Eye (tissue), 1 donor: ENCODE results near the gene HJV.

Experiments used
- DNase-seq: peaks from one replicate; pipeline ENCODE4 v3.0.0-alpha.2; 2015

HJV gene

GRCh38 chr1:146020058-146021049, 1.2 kb downstream of the HJV start:
- DNase-seq: no peak

- DNase-seq: peak; percentile 43
These were observed 2.1 kb downstream of the HJV start for GRCh38 chr1:146019231-146020057.

GRCh38 chr1:146016891-146017290, 4.6 kb downstream of the HJV start:
- DNase-seq: no peak

GRCh38 chr1:146013559-146013922, 8.0 kb downstream of the HJV start:
- DNase-seq: no peak

GRCh38 chr1:146012703-146013558, 8.6 kb downstream of the HJV start:
- DNase-seq: peak; percentile 86

- no peak for DNase-seq
These were observed 11.3 kb downstream of the HJV start for GRCh38 chr1:146010126-146010738.

- no peak for DNase-seq
These were observed 13.9 kb downstream of the HJV start for GRCh38 chr1:146007489-146008133.

- DNase-seq: no peak
These were observed 19.8 kb downstream of the HJV start for GRCh38 chr1:146001709-146002108.

GRCh38 chr1:145999321-146000024, 22.1 kb downstream of the HJV start:
- no peak for DNase-seq

- peak; percentile 47 for DNase-seq
These were observed 23.9 kb downstream of the HJV start for GRCh38 chr1:145997718-145998023.

GRCh38 chr1:145997016-145997717, 24.4 kb downstream of the HJV start:
- no peak for DNase-seq

- peak; percentile 98 for DNase-seq
These were observed 25.0 kb downstream of the HJV start, which contains the start of gene TXNIP for GRCh38 chr1:145996433-145997015. Gene TXNIP, minus strand, starts transcription at chr1:145996579. Its CDS starts 313 bp downstream, at chr1:145996266.

GRCh38 chr1:145995964-145996432, 25.5 kb downstream of the HJV start:
- peak; percentile 54 for DNase-seq

- peak; percentile 24 for DNase-seq
These were observed 26.2 kb downstream of the HJV start for GRCh38 chr1:145995148-145995881.

GRCh38 chr1:145994391-145995120, 27.0 kb downstream of the HJV start:
- no peak for DNase-seq

- no peak for DNase-seq
These were observed 27.7 kb downstream of the HJV start for GRCh38 chr1:145993618-145994390.

- no peak for DNase-seq
These were observed 28.4 kb downstream of the HJV start for GRCh38 chr1:145992958-145993617.
